Measurements from ENCODE around the gene ACAD10. TPM values are rescaled to one million over a fixed set of nuclear protein-coding genes. Genes with fewer than 3 reads are reported as not detected.

Gene ACAD10
- total RNA-seq, 1 experiment from 2014 or later, result 32.9 TPM

DNA sequence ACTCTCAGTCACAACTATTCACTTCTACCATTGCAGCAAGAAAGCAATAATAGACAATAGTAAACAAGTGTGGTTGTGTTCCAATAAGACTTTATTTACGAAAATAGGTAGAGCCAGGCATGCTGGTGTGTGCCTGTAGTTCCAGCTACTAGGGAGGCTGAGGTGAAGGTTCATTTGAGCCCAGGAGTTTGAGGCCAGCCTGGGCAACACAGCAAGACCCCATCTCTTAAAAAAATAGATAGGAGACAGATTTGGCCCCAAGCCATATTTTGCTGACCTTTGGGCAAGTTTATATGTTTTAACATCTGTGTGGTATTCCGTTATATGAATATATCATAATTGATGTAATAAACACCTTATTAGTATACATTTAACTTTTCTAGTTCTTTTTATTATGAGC lies 14.1 kb downstream of the ACAD10 start:
- no peak overlapping the region for H3K27ac ChIP-seq (ENCODE audit: low read depth, low read length, poor library complexity, severe bottlenecking)
- TF ChIP-seq, protein P1, sequence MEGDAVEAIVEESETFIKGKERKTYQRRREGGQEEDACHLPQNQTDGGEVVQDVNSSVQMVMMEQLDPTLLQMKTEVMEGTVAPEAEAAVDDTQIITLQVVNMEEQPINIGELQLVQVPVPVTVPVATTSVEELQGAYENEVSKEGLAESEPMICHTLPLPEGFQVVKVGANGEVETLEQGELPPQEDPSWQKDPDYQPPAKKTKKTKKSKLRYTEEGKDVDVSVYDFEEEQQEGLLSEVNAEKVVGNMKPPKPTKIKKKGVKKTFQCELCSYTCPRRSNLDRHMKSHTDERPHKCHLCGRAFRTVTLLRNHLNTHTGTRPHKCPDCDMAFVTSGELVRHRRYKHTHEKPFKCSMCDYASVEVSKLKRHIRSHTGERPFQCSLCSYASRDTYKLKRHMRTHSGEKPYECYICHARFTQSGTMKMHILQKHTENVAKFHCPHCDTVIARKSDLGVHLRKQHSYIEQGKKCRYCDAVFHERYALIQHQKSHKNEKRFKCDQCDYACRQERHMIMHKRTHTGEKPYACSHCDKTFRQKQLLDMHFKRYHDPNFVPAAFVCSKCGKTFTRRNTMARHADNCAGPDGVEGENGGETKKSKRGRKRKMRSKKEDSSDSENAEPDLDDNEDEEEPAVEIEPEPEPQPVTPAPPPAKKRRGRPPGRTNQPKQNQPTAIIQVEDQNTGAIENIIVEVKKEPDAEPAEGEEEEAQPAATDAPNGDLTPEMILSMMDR (conservative IDR thresholded peaks at IDR 0.05; ENCODE audit: low read depth, low read length), result no peak
- no peak for TF ChIP-seq EZH2 (IDR thresholded peaks at IDR 0.05; ENCODE audit: borderline replicate concordance, low read depth, low read length, poor library complexity, severe bottlenecking)
- ChIA-PET CTCF (no interaction called here), POLR2A (ENCODE audit: low non-redundant PET) (no interaction called here)
- BruUV-seq (replicated peaks), result no TSS peak
- peaks cover 40% of the 10 kb centered on the region for H3K36me3 ChIP-seq (ENCODE audit: insufficient read depth, low read length, poor library complexity, severe bottlenecking)
- H3K9me3 ChIP-seq (ENCODE audit: low read depth, low read length, poor library complexity, severe bottlenecking), result no peaks in the 10 kb centered on the region
- intact Hi-C loops (cut with micrococcal nuclease; ENCODE audit: unreplicated experiment), result no loop called here
- no peak for DNase-seq (ENCODE audit: low spot score)
- H3K4me3 ChIP-seq (ENCODE audit: low read depth, low read length, poor library complexity, severe bottlenecking), result no peak overlapping the region
- H3K27me3 ChIP-seq (replicated peaks; ENCODE audit: insufficient read depth, low read depth, low read length, poor library complexity), result no peaks in the 10 kb centered on the region
- no peaks in the 10 kb centered on the region for H3K4me1 ChIP-seq (ENCODE audit: insufficient read depth, low read length, poor library complexity, severe bottlenecking)

DNA sequence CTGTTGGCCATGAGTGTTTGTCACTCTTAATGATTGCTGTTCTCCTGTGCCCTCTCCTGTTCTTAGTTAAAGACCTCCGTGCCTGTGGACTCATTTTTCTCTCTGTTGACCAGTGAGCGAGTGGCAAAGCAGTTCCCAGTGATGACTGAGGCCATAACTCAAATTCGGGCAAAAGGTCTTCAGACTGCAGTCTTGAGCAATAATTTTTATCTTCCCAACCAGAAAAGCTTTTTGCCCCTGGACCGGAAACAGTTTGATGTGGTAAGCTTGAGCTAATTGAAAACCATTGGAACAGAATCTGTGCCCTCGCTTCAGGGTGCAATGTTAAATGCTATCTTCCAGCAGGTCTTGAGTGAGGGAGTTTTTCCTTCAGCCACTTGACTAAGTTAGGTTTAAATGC lies 19.8 kb downstream of the ACAD10 start:
- Histone ChIP-seq H3K27ac (ENCODE audit: low read depth, low read length, poor library complexity, severe bottlenecking) (no peak overlapping the region), H3K9me3 (ENCODE audit: low read depth, low read length, poor library complexity, severe bottlenecking) (no peaks in the 10 kb centered on the region), H3K27me3 (replicated peaks; ENCODE audit: insufficient read depth, low read depth, low read length, poor library complexity) (no peaks in the 10 kb centered on the region), H3K4me3 (ENCODE audit: low read depth, low read length, poor library complexity, severe bottlenecking) (no peak overlapping the region), H3K36me3 (ENCODE audit: insufficient read depth, low read length, poor library complexity, severe bottlenecking) (peaks cover 50% of the 10 kb centered on the region), H3K4me1 (ENCODE audit: insufficient read depth, low read length, poor library complexity, severe bottlenecking) (no peaks in the 10 kb centered on the region)
- no peak for DNase-seq (ENCODE audit: low spot score)
- ChIA-PET CTCF (interaction anchor here (0.5 kb wide), 1 partner anchor 35 kb away, joined by 4 read pairs; no protein-coding TSS in a partner anchor), POLR2A (ENCODE audit: low non-redundant PET) (no interaction called here)
- no TSS peak for BruUV-seq (replicated peaks)
- intact Hi-C loops (cut with micrococcal nuclease; ENCODE audit: unreplicated experiment), result no loop called here
- TF ChIP-seq EZH2 (IDR thresholded peaks at IDR 0.05; ENCODE audit: borderline replicate concordance, low read depth, low read length, poor library complexity, severe bottlenecking), result no peak
- TF ChIP-seq, protein P1 (conservative IDR thresholded peaks at IDR 0.05; ENCODE audit: low read depth, low read length), result no peak

DNA sequence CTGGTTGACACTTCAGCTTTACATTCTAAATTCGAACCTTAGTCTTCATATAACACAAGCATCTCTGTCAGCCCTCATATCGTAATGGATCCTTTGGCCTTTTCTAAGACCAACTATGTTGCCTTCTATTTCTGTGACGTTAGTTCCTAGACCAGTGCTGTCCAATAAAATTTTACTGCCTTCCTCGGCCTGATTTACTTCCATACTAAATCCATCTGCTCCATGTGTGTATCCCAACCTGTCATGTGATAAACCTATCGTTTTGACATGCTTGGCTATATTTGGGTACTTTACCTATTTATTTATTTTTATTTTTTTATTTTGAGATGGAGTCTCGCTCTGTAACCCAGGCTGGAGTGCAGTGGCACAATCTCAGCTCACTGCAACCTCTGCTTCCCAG lies 20.3 kb downstream of the ACAD10 start:
- H3K9me3 ChIP-seq (ENCODE audit: low read depth, low read length, poor library complexity, severe bottlenecking), result no peaks in the 10 kb centered on the region
- H3K4me1 ChIP-seq (ENCODE audit: insufficient read depth, low read length, poor library complexity, severe bottlenecking), result no peaks in the 10 kb centered on the region
- intact Hi-C loops (cut with micrococcal nuclease; ENCODE audit: unreplicated experiment), result no loop called here
- no peak for DNase-seq (ENCODE audit: low spot score)
- no peak overlapping the region for H3K27ac ChIP-seq (ENCODE audit: low read depth, low read length, poor library complexity, severe bottlenecking)
- ChIA-PET CTCF (interaction anchor here (0.5 kb wide), 1 partner anchor 34 kb away, joined by 4 read pairs; no protein-coding TSS in a partner anchor), POLR2A (ENCODE audit: low non-redundant PET) (no interaction called here)
- BruUV-seq (replicated peaks), result no TSS peak
- no peak for TF ChIP-seq EZH2 (IDR thresholded peaks at IDR 0.05; ENCODE audit: borderline replicate concordance, low read depth, low read length, poor library complexity, severe bottlenecking)
- TF ChIP-seq, protein P1 (conservative IDR thresholded peaks at IDR 0.05; ENCODE audit: low read depth, low read length), result no peak
- no peaks in the 10 kb centered on the region for H3K27me3 ChIP-seq (replicated peaks; ENCODE audit: insufficient read depth, low read depth, low read length, poor library complexity)
- no peak overlapping the region for H3K4me3 ChIP-seq (ENCODE audit: low read depth, low read length, poor library complexity, severe bottlenecking)
- peaks cover 45% of the 10 kb centered on the region for H3K36me3 ChIP-seq (ENCODE audit: insufficient read depth, low read length, poor library complexity, severe bottlenecking)

Data from A673 (cell line).